OCI-LY1 (cell line): Measurements from ENCODE around the gene ERN1.
"Not testable (repeated sequence)": the region's sequence is repeated elsewhere in the genome, so short reads cannot be mapped to it uniquely, and the experiment has no call there.

Experiments
- CTCF ChIP-seq: fragments of 200-600 bp; sonication (generic), shearing (Covaris generic); IDR thresholded peaks from 2 replicates; pipeline ENCODE4 v1.5.1; 2017; ENCODE audit warnings: mild to moderate bottlenecking, antibody characterized with exemption, low read length, moderate library complexity, mixed read lengths
- EZH2 ChIP-seq: fragments of 200-600 bp; sonication (generic), shearing (Covaris generic); IDR thresholded peaks from 2 replicates; pipeline ENCODE4 v1.8.0; 2017; ENCODE audit warnings: borderline replicate concordance, mixed run types, mild to moderate bottlenecking, antibody characterized with exemption, low read length, moderate library complexity, mixed read lengths

- not testable (repeated sequence) for TF ChIP-seq CTCF, EZH2
Measured at GRCh38 chr17:64120972-64121786, 8.8 kb downstream of the ERN1 start.
